GM21381 (cell line): ENCODE measurements around the gene CYTH3.
A peak's percentile ranks its signal among the peaks of the same experiment; 100 is the strongest.
"Not testable (repeated sequence)": the region's sequence is repeated elsewhere in the genome, so short reads cannot be mapped to it uniquely, and the experiment has no call there.

ENCODE experiments used
- ATAC-seq: cut with Tn5 transposase; IDR thresholded peaks from one replicate; pipeline ENCODE4 v1.9.1; 2021; ENCODE audit warnings: mild to moderate bottlenecking, moderate library complexity; ENCODE audit not compliant: unreplicated experiment

The CYTH3 gene

DNA sequence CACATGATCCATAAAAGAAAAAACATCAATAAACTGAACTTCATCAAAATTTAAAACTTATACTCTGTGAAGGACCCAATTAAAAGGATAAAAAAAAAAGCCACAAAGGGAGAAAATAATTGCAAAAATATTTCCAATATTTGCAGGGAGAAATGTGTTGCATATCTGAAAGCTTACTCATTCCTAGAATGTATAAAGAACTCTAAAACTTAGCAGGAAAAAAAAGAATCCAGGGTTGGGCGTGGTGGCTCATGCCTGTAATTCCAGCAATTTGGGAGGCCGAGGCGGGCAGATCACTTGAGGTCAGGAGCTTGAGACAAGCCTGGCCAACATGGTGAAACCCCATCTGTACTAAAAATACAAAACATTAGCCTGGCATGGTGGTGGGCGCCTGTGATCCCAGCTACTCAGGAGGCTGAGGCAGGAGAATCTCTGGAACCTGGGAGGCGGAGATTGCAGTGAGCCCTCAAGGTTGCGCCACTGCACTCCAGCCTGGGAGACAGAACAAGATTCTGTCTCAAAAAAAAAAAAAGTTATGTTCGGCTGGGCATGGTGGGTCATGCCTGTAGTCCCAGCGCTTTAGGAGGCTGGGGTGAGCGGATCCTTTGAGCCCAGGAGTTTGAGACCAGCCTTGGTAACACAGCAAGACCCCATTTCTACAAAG, 11.1 kb upstream of the CYTH3 start:
- ATAC-seq, result not testable (repeated sequence)

DNA sequence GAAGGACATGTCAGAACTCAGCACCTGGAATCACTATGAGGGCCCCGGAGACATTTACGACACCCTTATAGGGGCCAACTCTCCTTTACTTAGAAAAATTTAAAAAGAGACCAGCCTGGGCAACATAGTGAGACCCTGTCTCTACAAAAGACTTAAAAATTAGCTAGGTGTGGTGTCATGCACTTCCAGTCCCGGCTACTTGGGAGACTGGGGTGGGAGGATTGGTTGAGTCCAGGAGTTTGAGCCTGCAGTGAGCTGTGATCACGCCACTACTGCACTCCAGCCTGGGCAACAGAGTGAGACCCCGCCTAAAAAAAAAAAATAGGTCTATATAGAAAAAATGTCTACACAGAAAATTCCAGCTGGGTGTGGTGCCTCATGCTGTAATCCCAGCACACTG, 7.5 kb upstream of the CYTH3 start:
- ATAC-seq, result no peak

DNA sequence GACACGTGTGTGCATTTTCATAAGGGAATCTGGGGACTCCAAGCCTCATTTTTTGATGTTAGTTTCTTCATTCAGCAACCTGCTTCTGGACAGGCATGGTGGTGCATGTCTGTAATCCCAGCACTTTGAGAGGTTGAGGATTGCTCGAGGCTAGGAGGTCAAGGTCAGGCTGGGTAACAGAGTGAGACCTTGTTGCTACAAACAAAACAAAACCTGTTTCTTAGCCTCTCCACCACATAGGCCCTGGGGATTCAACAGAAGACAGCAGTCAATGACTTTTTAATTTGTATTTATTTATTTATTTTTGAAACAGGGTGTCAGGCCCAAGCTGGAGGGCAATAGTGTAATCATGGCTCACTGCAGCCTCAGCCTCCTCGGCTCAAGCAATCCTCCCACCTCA, 6.9 kb upstream of the CYTH3 start:
- ATAC-seq, result no peak

GRCh38 chr7:6278749-6279310, 6.4 kb upstream of the CYTH3 start:
- no peak for ATAC-seq

DNA sequence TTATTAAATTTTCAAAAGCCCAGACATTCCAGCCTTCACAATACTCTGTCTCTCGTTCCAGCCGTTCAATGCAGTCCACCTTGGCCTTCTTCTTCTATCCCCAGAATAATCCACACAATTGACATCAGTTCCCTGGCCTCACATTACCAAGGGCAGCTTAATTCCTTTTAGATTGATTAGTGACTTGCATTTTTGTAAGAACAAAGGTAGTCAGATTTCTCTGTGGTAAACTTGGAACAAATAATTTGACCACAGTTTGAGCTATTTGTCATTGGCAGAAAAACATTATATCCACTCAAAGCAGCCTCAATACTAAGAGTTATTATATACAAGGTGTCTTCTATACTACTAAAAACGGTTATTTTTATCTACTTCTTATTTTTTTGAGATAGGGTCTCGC, 5.1 kb upstream of the CYTH3 start:
- no peak for ATAC-seq

DNA sequence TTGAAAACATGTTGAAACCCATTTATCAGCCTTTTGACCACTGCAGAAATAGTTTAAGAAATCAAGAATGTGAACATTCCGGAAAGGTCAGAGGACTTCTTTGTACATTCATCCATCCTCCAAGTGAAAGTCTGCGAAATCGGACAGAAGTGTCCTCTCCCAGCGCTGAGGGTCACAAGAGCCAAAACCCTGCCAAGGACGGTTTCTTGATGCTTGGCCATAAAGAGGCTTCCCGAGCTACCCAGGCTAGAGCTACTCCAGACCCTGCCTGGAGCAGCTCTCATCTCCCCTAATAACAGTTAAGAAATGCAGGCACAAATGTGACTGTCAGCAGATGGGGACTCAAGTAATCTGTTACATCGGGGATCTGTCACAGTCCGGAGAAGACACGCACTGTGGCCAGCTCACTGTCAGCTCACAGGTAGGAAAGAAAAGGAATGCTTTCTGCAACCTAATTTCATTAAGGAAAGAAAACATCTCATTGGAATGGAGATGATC, 4.5 kb upstream of the CYTH3 start:
- no peak for ATAC-seq

- no peak for ATAC-seq
Observed at GRCh38 chr7:6274743-6275142, 2.3 kb upstream of the CYTH3 start.

DNA sequence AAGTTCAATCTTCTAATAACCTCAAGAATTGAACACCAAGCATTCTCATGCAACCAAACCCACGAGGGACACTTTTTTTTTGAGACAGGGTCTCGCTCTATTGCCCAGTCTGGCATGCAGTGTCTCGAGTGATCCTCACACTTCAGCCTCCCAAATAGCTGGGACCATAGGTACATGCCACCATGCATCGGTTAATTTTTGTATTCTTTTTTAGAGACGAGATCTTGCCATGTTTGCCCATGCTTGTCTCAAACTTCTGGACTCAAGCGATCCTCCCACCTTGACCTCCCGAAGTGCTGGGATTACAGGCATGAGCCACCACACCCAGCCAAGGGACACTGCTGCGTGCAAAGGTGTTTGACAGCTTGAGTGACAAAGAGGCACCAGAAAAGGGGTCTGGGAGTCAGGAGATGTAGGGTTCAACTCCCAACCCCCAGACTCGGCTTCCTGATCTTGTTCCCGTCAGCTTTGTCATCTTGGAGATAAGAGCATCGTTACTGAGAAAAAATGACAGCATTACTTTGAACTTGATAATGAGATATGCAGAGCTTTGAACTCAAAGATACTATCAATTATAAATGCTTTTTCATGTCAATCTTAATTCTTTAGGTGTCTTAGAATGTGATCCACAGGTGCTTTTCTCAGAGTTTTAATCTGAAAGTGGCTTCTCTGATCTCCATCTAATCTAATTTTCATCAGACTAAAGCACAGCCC, 1.6 kb upstream of the CYTH3 start:
- no peak for ATAC-seq

GRCh38 chr7:6273380-6273837, 985 bp upstream of the CYTH3 start:
- no peak for ATAC-seq

DNA sequence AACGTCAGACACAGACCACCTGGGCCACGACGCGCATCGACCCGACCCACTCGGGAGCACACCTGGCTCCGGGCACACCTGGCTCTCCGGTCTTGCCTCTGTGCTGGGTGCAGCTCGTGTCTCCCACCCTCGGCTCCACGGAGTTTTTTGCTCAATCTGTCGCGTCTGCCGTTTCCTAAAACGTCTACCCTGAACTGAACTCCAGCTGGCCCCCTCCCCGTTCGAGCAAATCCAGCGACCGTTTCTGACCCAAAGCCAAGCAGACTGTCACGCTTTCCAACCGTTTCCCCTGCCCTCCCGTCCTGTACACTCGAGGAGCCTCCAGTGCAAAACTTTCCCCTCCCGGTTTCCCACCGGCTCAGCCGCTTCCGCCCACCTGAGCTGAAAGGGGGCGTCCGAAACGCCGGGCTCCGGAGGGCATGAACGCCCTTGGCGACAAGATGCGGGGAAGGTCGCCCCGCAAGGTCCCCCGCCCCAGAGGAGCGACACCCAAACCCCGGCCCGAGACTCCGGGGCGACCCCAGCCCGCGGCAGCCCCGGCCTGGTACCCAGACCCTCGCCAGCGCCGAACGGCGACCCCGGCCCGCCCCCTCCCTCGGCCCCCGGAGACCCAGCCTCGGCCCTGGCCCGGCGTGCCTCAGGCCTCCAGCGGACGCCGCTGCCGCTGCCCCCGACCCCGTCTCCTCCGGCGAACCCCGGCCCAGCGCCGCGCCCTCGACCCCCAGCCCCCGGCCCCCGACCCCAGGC, 557 bp downstream of the CYTH3 start:
- peak; percentile 6 for ATAC-seq

DNA sequence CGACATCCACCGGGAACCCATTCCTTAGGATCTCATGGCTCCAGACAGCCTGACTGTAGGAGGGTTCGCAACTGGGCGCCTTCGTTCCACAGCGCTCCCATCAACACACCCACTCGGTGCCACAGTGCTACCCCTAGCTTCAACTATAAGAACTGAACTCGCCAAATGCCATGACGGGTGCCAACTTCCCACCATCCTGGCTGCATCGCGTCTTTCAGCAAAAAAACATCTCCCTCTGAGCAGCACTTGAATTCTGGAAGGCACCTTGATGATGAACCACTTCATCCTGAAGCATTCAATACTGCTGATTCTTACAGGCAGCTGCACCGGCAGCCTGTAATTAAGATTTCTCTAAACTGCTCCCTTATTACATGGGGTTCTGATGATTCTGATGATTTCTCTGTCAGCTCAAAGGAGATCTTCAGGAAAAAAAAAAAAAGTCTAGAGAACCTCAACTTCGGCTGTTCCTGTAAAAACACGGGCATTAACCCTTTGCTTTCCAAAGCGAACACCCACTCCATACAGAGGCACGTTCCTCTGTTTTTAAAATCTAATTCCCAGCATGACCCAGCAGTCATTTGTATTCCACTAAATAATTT, 1.3 kb downstream of the CYTH3 start:
- no peak for ATAC-seq

GRCh38 chr7:6269527-6269926, 2.9 kb downstream of the CYTH3 start:
- no peak for ATAC-seq

GRCh38 chr7:6268907-6269306, 3.5 kb downstream of the CYTH3 start:
- ATAC-seq, result no peak

GRCh38 chr7:6268023-6268900, 4.2 kb downstream of the CYTH3 start:
- no peak for ATAC-seq

GRCh38 chr7:6266699-6267098, 5.7 kb downstream of the CYTH3 start:
- no peak for ATAC-seq

GRCh38 chr7:6262221-6262620, 10.2 kb downstream of the CYTH3 start:
- no peak for ATAC-seq

DNA sequence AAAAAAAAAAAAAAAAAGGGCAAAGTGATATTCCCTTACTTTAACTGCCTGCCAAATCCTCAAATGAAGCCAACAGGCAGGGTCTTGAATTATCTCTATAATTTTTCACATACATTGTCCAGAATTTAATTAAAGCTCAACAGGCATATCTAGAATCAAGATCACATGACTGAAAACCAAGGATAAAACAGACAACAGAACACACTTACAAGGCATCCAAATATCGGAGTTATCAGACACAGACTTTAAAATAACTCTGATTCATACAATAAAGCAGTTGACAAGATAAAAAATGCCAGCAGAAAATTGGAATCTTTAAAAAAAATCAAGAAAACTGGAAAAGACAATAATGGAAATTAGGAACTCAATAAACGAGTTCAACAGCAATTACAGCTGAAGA, 10.7 kb downstream of the CYTH3 start:
- no peak for ATAC-seq

DNA sequence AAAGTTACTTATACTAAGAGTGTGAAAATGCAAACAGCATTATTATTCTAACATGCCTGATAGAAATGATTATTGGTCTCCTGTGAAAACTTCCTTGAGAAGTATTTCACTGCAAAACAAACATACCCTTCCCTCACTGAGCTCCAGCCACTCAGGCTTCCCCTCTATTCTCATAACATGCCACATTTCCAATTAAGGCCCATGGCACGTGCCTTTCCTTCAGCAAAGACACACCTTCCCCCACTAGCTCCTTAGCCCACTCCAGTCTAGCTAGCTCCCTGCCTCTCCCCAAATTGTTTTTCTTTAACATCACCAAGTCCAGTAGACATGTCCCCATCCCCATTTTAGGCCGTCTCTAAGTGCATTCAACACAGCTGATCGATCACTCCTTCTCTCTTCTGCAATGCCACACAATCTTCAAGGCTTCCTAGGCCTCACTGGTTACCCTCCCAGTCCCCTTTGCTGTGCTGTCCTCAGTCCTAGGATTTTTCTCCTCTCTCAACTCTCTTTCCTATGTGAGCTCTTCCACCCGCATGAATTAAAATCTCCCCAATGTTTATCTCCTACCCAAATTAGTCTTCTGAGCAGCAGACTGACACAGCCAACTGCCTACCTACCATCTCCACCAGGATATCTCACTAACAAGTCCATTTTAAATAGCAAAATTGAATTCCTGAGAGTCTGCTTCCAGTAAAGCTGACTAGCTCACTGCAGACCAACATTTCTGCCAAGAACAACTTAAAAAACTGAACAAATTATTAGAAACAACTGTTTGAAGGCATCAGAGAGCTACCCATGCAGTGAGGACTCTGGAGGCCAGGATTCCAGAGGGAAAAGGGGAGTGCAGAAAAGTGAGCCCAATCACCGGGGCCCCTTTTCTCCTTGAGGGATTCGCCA, 11.9 kb downstream of the CYTH3 start:
- no peak for ATAC-seq

GRCh38 chr7:6259257-6259656, 13.2 kb downstream of the CYTH3 start:
- no peak for ATAC-seq
